ENCODE measurements around the gene DUSP9.
"Not testable (repeated sequence)": the region's sequence is repeated elsewhere in the genome, so short reads cannot be mapped to it uniquely, and the experiment has no call there.

The DUSP9 gene

GRCh38 chrX:153691032-153691827 is 44.2 kb downstream of the DUSP9 start:
- DNase-seq (ENCODE audit: low read depth, low spot score) = not testable (repeated sequence)

DNA sequence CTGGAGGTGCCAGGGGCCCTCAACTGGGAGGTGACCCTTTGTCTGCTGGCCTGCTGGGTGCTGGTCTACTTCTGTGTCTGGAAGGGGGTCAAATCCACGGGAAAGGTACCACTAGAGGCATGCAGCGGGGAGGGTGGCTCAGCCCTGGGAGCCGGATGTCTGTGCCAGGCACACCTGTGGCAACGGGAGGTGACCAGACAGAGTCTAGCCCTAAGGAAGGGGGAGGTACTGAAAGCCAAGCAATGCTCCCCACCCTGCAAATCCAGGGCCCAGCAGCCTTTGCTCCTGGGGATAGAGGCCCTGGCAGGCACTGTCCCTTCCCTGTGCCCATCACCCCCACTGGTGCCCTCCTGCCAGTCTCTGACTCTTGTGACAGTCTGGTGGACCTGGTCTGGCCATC is 45.0 kb downstream of the DUSP9 start:
- no peak for DNase-seq (ENCODE audit: low read depth, low spot score)

DNA sequence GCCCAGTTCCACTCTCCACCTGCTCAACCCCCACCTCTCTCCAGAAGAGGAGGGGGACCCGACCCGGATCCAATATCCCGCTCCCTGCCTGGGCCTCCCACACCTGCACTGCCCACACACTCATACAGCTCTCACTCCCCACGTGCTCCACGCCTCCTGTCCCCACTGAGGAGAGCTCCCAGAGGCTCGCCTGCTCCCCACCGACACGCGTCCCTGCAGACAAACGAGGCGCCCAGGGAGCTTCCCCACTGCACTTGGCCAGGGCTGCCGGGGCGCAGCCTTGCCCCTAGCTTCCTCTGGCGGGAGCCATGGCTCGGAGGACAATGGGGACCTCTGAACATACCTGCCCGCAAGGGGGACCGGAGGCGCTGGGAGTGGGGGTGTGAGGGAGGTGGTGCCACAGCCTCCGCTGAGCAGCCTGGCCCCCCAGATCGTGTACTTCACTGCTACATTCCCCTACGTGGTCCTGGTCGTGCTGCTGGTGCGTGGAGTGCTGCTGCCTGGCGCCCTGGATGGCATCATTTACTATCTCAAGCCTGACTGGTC is 45.7 kb downstream of the DUSP9 start:
- no peak for DNase-seq (ENCODE audit: low read depth, low spot score)

GRCh38 chrX:153693216-153694086 is 46.4 kb downstream of the DUSP9 start:
- DNase-seq (ENCODE audit: low read depth, low spot score) = no peak

DNA sequence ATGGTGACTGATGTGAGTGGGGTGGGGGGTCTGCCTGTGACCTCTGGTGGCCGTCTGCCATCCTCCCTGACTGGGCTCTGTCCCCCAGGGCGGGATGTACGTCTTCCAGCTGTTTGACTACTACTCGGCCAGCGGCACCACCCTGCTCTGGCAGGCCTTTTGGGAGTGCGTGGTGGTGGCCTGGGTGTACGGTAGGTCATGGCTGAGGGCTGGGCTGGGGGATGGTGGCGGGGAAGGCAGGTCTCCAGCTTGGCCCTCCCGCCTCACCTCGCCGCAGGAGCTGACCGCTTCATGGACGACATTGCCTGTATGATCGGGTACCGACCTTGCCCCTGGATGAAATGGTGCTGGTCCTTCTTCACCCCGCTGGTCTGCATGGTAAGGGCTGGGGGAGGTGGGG is 47.3 kb downstream of the DUSP9 start:
- not testable (repeated sequence) for DNase-seq (ENCODE audit: low read depth, low spot score)

DNA sequence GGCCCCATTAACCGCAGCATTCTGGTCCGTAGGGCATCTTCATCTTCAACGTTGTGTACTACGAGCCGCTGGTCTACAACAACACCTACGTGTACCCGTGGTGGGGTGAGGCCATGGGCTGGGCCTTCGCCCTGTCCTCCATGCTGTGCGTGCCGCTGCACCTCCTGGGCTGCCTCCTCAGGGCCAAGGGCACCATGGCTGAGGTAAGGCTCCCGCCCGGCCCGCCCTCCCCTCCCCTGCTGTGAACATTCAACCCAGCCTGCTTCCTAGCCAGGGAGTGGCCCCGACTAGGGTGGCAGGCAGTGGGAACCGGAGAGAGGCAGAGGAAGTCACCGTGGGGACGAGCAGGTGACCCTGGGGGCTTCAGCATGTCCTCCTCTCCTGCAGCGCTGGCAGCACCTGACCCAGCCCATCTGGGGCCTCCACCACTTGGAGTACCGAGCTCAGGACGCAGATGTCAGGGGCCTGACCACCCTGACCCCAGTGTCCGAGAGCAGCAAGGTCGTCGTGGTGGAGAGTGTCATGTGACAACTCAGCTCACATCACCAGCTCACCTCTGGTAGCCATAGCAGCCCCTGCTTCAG is 47.8 kb downstream of the DUSP9 start:
- DNase-seq (ENCODE audit: low read depth, low spot score) = no peak

DNA sequence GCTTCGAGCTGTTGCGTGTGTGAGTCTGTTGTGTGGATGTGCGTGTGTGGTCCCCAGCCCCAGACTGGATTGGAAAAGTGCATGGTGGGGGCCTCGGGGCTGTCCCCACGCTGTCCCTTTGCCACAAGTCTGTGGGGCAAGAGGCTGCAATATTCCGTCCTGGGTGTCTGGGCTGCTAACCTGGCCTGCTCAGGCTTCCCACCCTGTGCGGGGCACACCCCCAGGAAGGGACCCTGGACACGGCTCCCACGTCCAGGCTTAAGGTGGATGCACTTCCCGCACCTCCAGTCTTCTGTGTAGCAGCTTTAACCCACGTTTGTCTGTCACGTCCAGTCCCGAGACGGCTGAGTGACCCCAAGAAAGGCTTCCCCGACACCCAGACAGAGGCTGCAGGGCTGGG is 49.1 kb downstream of the DUSP9 start:
- DNase-seq (ENCODE audit: low read depth, low spot score) = no peak

DNA sequence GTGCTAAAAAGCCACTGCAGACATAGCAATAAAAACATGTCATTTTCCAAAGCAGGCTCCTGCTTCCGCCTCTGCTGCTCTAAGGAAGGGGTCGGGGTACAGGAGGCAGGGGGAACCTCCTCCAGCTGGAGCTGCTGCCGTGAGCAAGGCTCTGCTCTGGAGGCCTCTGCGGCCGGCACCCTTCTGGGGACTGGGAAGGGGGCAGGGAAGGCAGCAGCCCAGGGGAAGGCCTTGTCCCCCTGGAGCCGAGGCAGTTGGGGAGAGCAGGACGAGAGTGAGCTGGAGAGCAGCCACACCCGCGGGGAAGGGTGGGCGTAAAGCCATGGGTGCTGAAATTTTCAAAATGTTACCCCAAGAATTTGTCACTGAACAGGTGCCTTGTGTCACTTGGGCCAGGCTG is 49.5 kb downstream of the DUSP9 start:
- not testable (repeated sequence) for DNase-seq (ENCODE audit: low read depth, low spot score)

- not testable (repeated sequence) for DNase-seq (ENCODE audit: low read depth, low spot score)
Observed at GRCh38 chrX:153696986-153697722, 50.2 kb downstream of the DUSP9 start.

DNA sequence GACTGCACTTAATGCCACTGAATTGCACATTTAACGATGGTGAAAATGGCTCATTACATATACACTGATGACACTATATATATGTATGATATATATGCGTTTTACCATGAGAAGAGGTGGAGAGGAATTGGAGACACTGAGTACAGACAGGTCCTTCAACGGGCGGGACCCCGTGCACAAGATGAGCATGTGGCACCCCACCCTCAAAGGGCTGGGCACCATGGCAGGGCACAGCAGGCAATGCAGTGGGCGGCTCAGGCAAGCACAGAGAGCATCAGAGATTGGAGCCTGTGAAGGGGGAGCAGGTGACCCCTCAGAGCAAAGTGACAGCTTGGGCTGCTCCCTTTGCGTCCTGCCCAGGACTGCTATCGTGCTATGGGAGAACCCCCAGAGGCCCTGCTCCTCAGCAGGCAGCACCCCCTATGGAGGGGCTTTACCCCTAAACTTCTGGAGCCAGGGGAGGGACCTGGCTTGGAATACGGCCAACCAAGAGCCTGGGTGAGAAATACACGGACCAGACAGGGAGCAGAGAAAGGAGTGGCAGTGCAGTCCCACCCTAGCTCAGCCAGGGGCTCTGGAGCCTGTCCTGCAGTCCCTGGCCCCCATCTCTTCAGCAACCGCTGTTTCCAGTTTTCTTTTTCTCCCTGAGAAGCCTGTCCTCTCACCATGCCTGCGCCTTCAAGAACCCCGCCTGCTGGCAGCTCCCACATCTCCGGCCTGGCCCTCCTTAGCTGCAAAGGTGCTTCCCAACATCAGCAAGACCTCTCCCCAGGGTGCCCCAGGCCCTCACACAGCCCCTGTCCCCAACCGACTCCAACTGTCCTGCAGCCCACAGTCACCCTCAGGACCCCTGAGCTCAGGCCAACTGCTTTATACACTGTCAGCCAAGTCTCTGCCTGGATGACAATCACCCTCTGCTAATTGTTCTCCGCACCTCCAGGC is 51.2 kb downstream of the DUSP9 start:
- DNase-seq (ENCODE audit: low read depth, low spot score) = no peak

DNA sequence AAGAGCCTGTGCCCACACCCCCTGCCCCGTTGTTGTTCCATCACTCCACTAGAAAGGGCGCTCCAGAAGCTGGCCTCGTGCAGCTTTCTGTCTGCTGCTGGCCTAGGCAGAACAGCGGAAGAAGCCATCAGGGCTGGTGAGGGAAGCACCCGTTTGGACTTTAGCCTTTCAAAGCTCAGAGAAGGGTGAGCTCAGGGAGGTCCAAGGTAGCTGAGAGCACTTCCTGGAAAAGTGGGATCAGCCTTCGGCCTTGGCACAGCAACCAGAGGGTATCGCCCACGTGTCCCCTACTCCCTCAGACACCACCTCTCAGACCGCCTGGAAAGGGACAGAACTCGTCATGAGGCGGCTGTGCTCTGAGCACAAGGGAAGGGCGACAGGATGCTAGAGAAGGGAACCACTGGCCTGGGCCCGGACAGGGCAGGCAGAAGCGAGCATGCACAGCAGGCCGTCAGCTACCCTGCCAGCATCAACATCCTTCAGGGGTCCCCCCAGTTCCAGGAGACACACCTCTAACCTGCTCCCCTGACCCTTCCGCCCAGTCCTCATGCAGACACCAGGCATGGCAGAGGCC is 52.3 kb downstream of the DUSP9 start:
- not testable (repeated sequence) for DNase-seq (ENCODE audit: low read depth, low spot score)

DNA sequence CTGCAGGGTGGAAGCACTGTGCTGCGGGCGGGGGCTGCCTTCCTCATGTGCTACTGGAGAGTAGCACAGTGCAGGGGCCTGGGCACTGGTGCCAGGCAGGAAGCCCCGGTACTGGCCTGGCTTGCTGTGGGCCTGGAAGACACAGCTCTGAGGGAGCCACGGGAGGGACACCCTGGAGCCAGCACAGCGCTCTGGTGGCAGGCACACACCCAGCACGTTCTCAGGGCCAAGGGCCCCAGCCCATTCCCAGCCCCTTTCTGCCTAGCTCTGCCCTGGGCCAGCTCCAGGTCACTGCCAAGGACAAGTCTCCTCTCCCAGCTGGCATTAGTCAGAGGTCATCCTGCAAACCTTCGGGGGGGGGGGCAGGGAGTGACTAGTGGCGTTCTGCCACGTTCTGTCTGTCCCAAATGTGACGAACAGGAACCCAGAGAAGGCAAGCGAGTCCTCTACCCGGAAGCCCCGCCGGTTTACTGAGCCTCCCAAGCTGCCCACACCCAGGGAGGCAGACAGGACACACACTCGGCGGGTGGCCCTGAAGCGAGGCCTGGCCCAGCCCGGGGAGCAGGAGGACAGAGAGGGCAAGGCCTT is 52.9 kb downstream of the DUSP9 start:
- DNase-seq (ENCODE audit: low read depth, low spot score) = not testable (repeated sequence)

- DNase-seq (ENCODE audit: low read depth, low spot score) = no peak
Observed at GRCh38 chrX:153700376-153700945, 53.5 kb downstream of the DUSP9 start.

Measured in smooth muscle cell of the brain vasculature (primary cell).